SKM-1 treated with dmso at 0.1 percent for 144 hours (cell line): ENCODE results near the gene HNF4A.
"Not testable (repeated sequence)": the region's sequence is repeated elsewhere in the genome, so short reads cannot be mapped to it uniquely, and the experiment has no call there.

Source experiments
- DNase-seq: peaks from one replicate; lab custom pipeline; 2025; ENCODE audit not compliant: unreplicated experiment; lab: John Stamatoyannopoulos, UW

HNF4A gene

GRCh38 chr20:44345147-44345546 is 10.4 kb upstream of the HNF4A start:
- DNase-seq = no peak

GRCh38 chr20:44345941-44346340 is 9.6 kb upstream of the HNF4A start:
- DNase-seq = not testable (repeated sequence)

- no peak for DNase-seq
Observed at GRCh38 chr20:44348168-44348659, 7.3 kb upstream of the HNF4A start.

- DNase-seq = no peak
Observed at GRCh38 chr20:44349349-44349748, 6.2 kb upstream of the HNF4A start.

DNA sequence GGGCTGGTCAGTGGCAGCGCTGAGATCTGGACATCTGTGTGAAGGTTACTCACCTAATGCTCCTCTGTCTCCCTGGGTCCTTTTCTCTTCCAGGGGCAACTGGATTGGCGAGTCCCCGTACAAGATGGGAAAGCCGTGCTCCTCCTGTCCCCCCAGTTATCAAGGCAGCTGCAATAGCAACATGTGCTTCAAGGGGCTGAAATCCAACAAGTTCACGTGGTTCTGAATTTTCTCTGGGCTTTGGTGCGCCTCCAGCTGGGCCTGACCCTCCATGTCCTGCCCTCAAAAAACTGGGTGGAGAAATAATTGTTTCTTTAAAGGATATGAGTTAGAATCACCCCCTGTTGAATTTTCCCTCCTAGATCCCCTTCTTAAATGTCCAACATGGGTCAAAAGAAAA is 4.9 kb upstream of the HNF4A start:
- DNase-seq = no peak

- no peak for DNase-seq
Observed at GRCh38 chr20:44354979-44355497, 461 bp upstream of the HNF4A start.

DNA sequence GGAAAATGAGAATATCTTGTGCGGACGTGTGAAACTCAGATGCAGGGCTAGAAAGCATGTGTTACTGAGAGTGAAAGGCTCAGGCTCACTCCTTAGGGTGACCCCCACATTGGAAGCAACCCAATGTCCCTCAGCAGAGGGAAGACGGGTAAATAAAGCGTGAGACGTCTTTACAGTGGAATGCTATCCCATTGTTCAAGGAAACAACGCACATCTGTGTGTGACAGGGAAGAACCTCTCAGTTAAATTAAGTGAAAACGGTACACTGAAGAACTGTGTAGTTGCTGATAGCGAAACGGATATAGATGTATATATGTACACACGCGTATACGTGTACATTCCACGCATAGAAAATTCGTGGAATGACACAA is 839 bp downstream of the HNF4A start:
- no peak for DNase-seq

GRCh38 chr20:44357020-44357419 is 1.5 kb downstream of the HNF4A start:
- DNase-seq = no peak

DNA sequence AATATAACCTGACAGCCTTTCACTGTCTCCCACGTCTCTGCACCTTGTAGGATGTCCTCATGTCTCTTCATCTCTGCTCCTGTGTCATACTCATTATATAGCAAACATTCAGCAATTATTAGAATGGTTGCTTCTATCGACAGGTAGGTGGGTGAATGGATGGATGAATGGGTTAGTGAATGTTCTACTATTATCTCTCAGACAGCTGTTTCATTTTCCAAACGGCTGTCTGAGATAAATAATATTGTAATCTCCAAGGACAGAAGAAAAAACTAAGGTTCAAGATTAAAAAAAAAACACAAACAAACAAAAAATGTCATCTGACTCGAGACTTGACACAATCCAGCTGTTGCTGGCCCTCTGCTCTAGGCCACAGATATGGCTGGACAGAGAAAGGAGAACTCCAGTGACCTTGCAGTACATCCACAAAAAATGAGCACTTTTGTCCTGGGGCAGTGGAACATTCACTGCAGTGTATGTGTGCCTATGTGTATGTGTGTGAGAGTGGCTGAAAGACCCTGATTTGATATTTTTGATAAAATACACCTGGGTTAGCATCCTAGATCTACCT is 2.1 kb downstream of the HNF4A start:
- no peak for DNase-seq

DNA sequence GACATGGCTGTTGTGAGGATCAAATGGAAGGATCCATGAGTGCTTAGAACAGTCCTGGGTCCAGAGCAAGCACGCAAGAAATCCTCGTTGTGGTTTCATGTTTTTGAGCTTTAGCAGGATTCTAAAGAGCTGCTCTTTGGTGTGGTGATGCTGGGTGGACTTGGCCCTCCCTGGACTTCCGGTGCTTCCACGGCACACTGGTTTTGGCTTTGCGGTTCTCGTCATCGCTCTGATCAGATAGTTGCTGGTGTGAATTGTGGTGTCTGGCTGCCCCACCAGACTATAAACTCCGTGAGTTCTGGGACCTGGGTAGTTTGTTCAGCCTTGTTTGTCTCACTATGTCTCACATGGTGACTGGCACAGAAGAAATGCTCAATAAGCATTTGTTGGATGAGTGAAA is 3.3 kb downstream of the HNF4A start:
- DNase-seq = no peak

GRCh38 chr20:44360221-44360620 is 4.7 kb downstream of the HNF4A start:
- DNase-seq = no peak

DNA sequence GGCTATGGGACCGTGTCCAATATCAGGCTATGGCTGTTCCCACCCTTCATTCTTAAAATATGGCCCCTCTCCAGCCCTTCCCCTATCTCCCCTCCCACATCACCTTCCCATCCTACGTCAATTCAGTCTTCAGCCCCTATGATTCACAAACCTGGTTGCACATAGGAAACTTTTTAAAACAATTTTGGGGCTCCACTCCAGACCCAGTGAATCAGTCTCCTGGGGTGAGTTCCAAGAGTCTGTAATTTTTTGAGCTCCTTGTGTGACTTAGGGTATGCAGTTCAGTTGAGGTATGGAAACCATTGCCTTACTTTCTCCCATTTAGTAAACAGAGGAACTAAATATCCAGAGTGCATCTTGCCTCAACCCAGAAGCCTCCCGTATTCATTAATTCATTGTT is 5.5 kb downstream of the HNF4A start:
- DNase-seq = no peak

- DNase-seq = no peak
Observed at GRCh38 chr20:44362466-44362940, 7.0 kb downstream of the HNF4A start.

DNA sequence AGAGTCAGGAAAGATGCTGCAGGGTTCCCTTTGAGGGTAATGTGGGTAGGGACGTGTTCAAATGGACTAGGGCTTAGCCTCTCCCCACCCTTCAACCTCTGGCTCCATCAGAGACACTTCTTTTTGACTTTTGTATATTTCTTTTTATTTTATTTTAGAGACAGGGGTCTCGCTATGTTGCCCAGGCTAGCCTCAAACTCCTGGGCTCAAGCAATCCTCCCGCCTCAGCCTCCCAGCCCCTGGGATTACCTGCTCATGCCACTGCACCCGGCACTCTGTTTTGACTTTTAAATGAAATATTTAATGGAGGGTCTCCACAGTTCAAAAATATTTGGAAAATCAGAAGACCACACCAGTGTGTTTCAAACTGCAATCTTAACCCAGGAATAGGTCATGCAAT is 8.6 kb downstream of the HNF4A start:
- no peak for DNase-seq

DNA sequence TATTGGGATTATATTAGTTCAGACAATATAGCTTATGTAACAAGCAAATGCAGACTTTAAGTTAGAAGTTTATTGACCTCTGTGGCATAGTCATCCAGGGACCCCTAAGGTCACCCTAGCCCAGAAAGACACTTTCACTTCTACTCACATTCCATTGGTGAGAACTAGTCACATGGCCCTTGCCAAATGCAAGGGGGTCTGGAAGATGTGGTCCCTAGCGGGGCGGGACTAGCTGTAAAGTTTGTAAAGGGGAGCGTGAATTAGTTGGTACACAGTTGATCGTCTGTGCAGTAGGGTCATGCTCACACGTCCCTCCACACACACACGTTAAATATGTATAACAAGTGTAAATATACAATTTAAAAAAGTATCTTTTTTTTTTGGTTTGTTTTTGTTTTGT is 9.3 kb downstream of the HNF4A start:
- no peak for DNase-seq

DNA sequence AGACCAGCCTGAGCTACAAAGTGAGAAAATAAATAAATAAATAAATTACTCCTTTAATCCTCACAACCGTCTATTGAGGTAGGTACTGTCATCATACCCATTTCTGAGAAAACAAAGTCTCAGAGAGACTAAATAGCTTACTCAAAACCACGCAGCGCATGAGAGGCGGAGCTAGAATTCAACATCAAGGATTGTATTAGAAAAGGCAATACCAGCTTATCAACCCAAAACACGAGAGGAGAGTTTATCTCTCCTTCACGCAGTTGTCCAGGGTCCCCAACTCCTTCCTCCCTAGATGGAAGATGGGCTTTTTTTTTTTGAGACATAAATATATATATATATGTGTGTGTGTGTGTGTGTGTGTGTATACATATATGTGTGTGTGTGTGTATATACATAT is 12.2 kb downstream of the HNF4A start:
- DNase-seq = no peak

GRCh38 chr20:44370639-44371218 is 15.2 kb downstream of the HNF4A start:
- no peak for DNase-seq

- DNase-seq = no peak
Observed at GRCh38 chr20:44382641-44383040, 27.1 kb downstream of the HNF4A start.

DNA sequence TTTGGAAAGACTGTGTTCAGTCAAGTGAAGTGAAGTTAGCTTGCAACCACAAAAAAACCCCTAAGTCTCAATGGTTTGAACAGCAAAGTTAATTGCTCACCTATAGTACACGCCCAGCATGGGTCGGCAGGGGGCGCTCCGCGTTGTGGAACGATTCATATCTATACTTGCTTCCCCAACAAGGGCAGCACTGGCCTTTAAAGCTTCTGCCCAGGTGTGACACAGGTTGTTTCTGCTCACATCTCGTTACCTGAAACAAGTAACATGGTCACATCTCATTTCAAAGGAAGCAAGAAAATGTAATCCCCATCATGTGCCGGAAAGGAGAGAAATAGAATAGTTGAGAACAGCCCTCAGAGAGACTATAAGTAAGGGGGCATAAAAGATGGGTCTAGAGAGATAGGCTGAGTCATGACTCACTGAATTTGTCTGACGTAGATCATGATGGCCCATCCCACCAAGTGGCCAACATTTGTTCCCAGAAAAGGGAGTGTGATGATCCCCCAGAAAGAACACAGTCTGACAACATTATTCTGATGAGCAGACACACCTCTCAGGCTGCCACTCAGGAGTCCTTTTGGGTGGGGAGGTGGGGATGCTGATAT is 29.0 kb downstream of the HNF4A start:
- peak; percentile 44 for DNase-seq

DNA sequence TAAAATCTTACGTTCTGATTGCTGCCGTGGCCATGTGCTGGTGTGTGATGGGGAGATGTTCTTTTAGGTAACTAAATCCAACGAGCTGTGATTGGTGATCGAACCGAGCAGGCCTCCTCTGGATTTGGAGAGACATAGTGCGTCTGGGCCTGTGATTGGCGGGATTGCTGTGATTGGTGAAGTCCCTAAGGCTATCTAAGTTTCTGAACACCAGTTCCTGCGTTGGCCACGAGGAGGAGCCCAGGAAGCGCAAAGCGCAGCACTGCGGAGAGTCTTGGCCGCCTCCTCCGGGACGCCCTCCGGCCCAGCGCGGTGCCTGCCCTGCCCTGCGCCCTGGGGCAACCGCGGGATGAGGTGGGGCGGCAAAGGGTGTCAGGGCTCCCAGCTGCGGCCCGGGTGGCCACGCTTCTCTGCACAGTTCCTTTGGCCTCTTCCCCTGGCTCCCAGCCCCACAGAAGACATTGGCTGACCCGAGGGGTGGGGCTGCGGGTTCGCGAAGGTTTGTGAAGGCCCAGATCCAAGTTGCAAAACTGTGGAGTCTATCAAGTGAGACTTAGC is 33.0 kb downstream of the HNF4A start:
- DNase-seq = peak; percentile 46

DNA sequence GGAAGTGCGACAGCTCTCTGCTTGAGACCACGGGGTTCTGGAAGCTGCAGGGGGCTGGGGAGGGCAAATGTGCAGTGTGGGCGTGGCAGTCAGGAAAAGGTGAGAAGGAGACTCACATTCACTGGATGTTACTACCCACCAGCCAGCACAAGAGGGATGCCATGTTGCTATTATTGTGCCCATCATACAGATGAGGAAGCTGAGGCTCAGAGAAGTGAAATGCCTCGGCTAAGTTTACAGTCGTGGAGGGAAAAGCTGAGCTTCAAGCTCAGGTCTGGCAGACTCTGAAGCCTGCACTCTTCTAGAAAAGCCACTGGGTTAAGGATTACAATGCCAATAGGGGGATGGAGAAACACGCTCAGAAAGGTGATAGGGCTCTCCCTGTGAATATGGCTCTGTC is 34.4 kb downstream of the HNF4A start:
- DNase-seq = no peak

DNA sequence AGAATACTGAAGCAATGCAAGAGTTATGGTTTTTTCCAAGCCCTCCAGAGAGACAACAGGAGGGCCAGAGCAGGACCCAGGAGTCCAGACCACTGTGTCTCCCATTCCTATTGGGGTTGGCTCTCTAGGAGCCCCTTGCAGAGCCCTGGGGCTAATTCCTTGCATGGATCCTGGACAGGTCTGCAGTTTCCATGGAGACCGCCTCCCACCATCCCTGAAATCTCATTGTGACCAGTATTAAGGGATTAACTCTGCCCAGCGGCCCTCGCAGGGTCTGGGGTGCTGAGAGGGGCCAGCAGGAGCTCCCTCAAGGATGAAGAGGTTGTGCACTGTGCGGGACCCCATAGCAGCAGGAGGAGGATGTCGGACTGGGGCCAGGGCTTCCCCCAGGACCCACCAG is 34.8 kb downstream of the HNF4A start:
- DNase-seq = no peak
